Measurements from ENCODE around the gene C3AR1.
"Not testable (repeated sequence)": the region's sequence is repeated elsewhere in the genome, so short reads cannot be mapped to it uniquely, and the experiment has no call there.

Gene C3AR1

DNA sequence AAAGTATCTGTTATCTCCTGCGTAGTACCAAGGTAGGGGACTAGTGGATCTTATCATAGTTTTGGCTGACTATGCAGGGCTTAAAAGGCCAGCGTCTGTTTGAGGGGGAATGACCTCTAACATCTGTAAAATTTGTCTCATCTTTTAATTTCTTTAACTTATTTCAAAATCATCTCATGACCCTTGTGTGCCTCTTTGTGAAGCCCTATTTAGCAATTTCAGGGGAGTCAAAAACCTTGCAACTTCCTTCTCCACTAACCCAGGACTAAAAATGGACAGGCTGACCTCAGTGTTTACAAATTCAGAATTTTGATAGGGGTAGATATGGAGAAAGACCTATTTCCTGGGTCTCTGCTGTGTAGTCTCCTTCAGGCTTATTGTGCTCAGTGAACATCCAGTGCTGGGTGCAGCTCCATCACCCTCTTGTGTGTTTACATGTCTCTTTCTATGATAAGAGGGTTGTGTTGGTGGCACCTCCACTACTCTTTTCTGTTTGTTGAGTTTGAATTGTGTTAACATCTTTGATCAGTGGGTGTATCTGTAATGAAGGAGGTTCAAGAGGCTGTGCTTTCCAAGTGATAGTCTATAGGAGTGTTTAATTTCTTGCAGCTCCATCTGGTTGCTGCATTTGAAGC, 30.2 kb upstream of the C3AR1 start:
- Histone ChIP-seq H3K27me3 (ENCODE audit: insufficient read depth, low read length) (no peaks in the 10 kb centered on the region), H3K27ac (ENCODE audit: low read depth, low read length, poor library complexity, severe bottlenecking) (no peak overlapping the region), H3K4me3 (ENCODE audit: low read depth, low read length, poor library complexity, severe bottlenecking) (no peak overlapping the region), H3K4me1 (ENCODE audit: insufficient read depth, low read length, severe bottlenecking) (no peaks in the 10 kb centered on the region), H3K9me2 (ENCODE audit: low read depth, low read length) (no peaks in the 10 kb centered on the region), H3K79me2 (ENCODE audit: insufficient read depth, low read length) (no peaks in the 10 kb centered on the region), H3K9me3 (ENCODE audit: low read length) (no peaks in the 10 kb centered on the region), H3K9ac (ENCODE audit: low read length) (no peak overlapping the region), H2AFZ (ENCODE audit: low read length) (no peak overlapping the region), H3K4me2 (ENCODE audit: low read length) (no peak overlapping the region), H3K36me3 (ENCODE audit: insufficient read depth, low read length) (peaks cover 65% of the 10 kb centered on the region), H4K20me1 (ENCODE audit: insufficient read depth, low read length) (no peaks in the 10 kb centered on the region), H3F3A (ENCODE audit: insufficient read depth, low read length) (no peaks in the 10 kb centered on the region)
- TF ChIP-seq, protein P1, sequence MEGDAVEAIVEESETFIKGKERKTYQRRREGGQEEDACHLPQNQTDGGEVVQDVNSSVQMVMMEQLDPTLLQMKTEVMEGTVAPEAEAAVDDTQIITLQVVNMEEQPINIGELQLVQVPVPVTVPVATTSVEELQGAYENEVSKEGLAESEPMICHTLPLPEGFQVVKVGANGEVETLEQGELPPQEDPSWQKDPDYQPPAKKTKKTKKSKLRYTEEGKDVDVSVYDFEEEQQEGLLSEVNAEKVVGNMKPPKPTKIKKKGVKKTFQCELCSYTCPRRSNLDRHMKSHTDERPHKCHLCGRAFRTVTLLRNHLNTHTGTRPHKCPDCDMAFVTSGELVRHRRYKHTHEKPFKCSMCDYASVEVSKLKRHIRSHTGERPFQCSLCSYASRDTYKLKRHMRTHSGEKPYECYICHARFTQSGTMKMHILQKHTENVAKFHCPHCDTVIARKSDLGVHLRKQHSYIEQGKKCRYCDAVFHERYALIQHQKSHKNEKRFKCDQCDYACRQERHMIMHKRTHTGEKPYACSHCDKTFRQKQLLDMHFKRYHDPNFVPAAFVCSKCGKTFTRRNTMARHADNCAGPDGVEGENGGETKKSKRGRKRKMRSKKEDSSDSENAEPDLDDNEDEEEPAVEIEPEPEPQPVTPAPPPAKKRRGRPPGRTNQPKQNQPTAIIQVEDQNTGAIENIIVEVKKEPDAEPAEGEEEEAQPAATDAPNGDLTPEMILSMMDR (IDR thresholded peaks at IDR 0.05; ENCODE audit: low read length) = no peak
- TF ChIP-seq EZH2 (IDR thresholded peaks at IDR 0.05; ENCODE audit: borderline replicate concordance, low read length) = no peak

DNA sequence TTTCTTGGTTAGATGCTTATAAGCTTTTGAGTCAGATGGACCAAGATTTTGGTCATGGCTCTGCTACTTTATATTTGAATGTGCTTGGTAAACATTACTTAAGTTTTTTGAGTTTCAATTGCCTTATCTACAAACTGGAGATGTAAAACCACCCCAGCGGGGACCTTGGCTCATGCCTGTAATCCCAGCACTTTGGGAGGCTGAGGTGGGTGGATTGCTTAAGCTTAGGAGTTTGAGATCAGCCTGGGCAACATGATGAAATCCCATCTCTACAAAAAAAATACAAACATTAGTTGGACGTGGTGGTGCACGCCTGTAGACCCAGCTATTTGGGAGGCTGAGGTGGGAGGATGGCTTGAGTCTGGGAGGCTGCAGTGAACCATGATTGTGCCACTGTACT, 27.1 kb upstream of the C3AR1 start:
- no peak overlapping the region for H3K27ac ChIP-seq (ENCODE audit: low read depth, low read length, poor library complexity, severe bottlenecking)
- peaks cover 89% of the 10 kb centered on the region for H3K36me3 ChIP-seq (ENCODE audit: insufficient read depth, low read length)
- H3K9me2 ChIP-seq (ENCODE audit: low read depth, low read length) = no peaks in the 10 kb centered on the region
- H3K4me2 ChIP-seq (ENCODE audit: low read length) = no peak overlapping the region
- peaks cover 6% of the 10 kb centered on the region for H3K4me1 ChIP-seq (ENCODE audit: insufficient read depth, low read length, severe bottlenecking)
- no peaks in the 10 kb centered on the region for H3K27me3 ChIP-seq (ENCODE audit: insufficient read depth, low read length)
- H2AFZ ChIP-seq (ENCODE audit: low read length) = no peak overlapping the region
- no peaks in the 10 kb centered on the region for H4K20me1 ChIP-seq (ENCODE audit: insufficient read depth, low read length)
- no peak overlapping the region for H3K9ac ChIP-seq (ENCODE audit: low read length)
- H3K79me2 ChIP-seq (ENCODE audit: insufficient read depth, low read length) = 0 out of 2 replicates have a peak, but pooled peaks cover 7% of the 10 kb centered on the region
- no peaks in the 10 kb centered on the region for H3F3A ChIP-seq (ENCODE audit: insufficient read depth, low read length)
- H3K9me3 ChIP-seq (ENCODE audit: low read length) = no peaks in the 10 kb centered on the region
- no peak for TF ChIP-seq EZH2 (IDR thresholded peaks at IDR 0.05; ENCODE audit: borderline replicate concordance, low read length)
- TF ChIP-seq, protein P1 (IDR thresholded peaks at IDR 0.05; ENCODE audit: low read length) = no peak
- no peak overlapping the region for H3K4me3 ChIP-seq (ENCODE audit: low read depth, low read length, poor library complexity, severe bottlenecking)

DNA sequence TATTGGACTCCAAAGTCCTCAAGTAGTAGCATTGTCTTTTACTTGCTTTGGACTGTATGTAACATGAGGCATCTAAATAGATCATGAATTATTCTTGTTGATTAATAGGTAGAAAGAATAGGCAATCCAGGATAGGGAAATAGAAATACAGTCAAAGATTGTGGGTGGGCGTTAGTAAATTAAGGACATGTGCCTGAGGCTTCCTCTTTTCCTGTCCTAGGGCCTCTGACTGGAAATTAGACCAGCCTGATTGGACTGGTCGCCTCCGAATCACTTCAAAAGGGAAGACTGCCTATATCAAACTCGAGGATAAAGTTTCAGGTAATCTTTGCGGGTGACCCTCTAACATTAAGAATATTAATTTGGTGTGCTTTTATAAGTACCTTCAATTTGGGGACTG, 23.6 kb upstream of the C3AR1 start:
- TF ChIP-seq EZH2 (IDR thresholded peaks at IDR 0.05; ENCODE audit: borderline replicate concordance, low read length) = no peak
- TF ChIP-seq, protein P1 (IDR thresholded peaks at IDR 0.05; ENCODE audit: low read length) = no peak
- H3K4me3 ChIP-seq (ENCODE audit: low read depth, low read length, poor library complexity, severe bottlenecking) = no peak overlapping the region
- peaks cover 65% of the 10 kb centered on the region for H3K36me3 ChIP-seq (ENCODE audit: insufficient read depth, low read length)
- no peaks in the 10 kb centered on the region for H3F3A ChIP-seq (ENCODE audit: insufficient read depth, low read length)
- no peaks in the 10 kb centered on the region for H3K9me3 ChIP-seq (ENCODE audit: low read length)
- no peak overlapping the region for H3K27ac ChIP-seq (ENCODE audit: low read depth, low read length, poor library complexity, severe bottlenecking)
- H2AFZ ChIP-seq (ENCODE audit: low read length) = no peak overlapping the region
- no peaks in the 10 kb centered on the region for H3K27me3 ChIP-seq (ENCODE audit: insufficient read depth, low read length)
- H4K20me1 ChIP-seq (ENCODE audit: insufficient read depth, low read length) = no peaks in the 10 kb centered on the region
- peaks cover 18% of the 10 kb centered on the region for H3K4me1 ChIP-seq (ENCODE audit: insufficient read depth, low read length, severe bottlenecking)
- no peaks in the 10 kb centered on the region for H3K9me2 ChIP-seq (ENCODE audit: low read depth, low read length)
- H3K4me2 ChIP-seq (ENCODE audit: low read length) = no peak overlapping the region
- H3K79me2 ChIP-seq (ENCODE audit: insufficient read depth, low read length) = peaks cover 31% of the 10 kb centered on the region
- H3K9ac ChIP-seq (ENCODE audit: low read length) = no peak overlapping the region

DNA sequence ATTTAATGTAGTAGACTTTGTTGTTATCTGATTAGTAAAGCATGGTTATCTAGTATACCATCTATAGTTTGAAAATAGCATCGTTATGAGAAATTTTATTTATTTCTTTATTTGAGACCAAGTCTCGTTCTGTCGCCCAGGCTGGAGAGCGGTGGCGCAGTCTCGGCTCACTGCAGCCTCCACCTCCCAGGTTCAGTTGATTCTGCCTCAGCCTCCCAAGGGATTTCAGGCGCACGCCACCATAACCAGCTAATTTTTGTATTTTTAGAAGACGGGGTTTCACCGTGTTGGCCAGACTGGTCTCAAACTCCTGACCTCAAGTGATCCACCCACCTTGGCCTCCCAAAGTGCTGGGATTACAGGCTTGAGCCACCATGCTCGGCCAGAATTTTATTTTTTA, 23.1 kb upstream of the C3AR1 start:
- H3K79me2 ChIP-seq (ENCODE audit: insufficient read depth, low read length) = peaks cover 35% of the 10 kb centered on the region
- not testable (repeated sequence) for H2AFZ ChIP-seq (ENCODE audit: low read length); H3K27me3 ChIP-seq (ENCODE audit: insufficient read depth, low read length); H3K27ac ChIP-seq (ENCODE audit: low read depth, low read length, poor library complexity, severe bottlenecking); H3K4me3 ChIP-seq (ENCODE audit: low read depth, low read length, poor library complexity, severe bottlenecking); H3K9ac ChIP-seq (ENCODE audit: low read length); H3K9me2 ChIP-seq (ENCODE audit: low read depth, low read length); H3F3A ChIP-seq (ENCODE audit: insufficient read depth, low read length); H3K9me3 ChIP-seq (ENCODE audit: low read length); H3K4me2 ChIP-seq (ENCODE audit: low read length); H4K20me1 ChIP-seq (ENCODE audit: insufficient read depth, low read length)
- H3K4me1 ChIP-seq (ENCODE audit: insufficient read depth, low read length, severe bottlenecking) = peaks cover 21% of the 10 kb centered on the region
- H3K36me3 ChIP-seq (ENCODE audit: insufficient read depth, low read length) = peaks cover 65% of the 10 kb centered on the region
